Sciatic nerve (tissue), 2 donors: Measurements from ENCODE around the gene RAD51B. TPM values are rescaled to one million over a fixed set of nuclear protein-coding genes. Genes with fewer than 3 reads are reported as not detected.

Experiments used
- ATAC-seq: fragments of 200-7000 bp; cut with Tn5 transposase; one replicate; pipeline ENCODE4 v1.9.1; 2020; ENCODE audit warnings: mild to moderate bottlenecking, moderate library complexity
- DNase-seq: peaks from one replicate; pipeline ENCODE4 v3.0.0-alpha.2; 2020; ENCODE audit warnings: low spot score
- intact Hi-C: fragments of 100-400 bp; cut with DNase I; formaldehyde crosslinking; loops from one replicate; pipeline ENCODE4 v1.14.2; 2022
- total RNA-seq: library from RNA; stranded (reverse); fragmentation: NEBNext Ultra II Directional; extraction: Animal tissue kit (Norgen Biotek cat#: 25700); gene quantifications from one replicate; pipeline ENCODE4 v1.2.1, GENCODE V29; 2021
- donor health status: DM: no; HTN: no; CAD: no.
- donor health status: DM: no; HTN: no; CAD: no.

RAD51B gene
- total RNA-seq, 1 donor from 2014 or later, result 30.4 TPM

DNA sequence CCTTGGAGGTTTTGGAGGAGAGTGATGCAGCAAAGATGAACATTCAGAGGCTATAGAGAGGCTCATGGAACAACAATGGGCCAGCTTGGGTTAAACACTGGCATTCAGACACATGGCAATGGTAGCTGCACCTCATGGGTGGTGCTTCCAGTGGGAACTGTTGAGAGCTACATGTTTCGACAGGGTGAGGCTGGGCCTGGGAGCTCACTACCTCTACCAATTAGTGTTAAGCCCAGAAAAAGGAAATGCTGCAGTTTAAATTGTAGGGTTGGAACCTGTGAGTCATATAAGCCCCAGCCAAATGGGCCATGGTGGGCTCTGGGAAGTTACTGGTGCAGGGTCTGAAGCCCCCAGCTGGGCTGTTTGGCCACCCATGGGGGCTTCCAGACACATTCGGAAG lies 693.6 kb downstream of the RAD51B start:
- ATAC-seq (no peak), DNase-seq (no peak)
- intact Hi-C loops, result no loop called here

GRCh38 chr14:68513838-68514607 lies 694.4 kb downstream of the RAD51B start:
- ATAC-seq, result no peak
- intact Hi-C loops, result no loop called here
- no peak for DNase-seq

DNA sequence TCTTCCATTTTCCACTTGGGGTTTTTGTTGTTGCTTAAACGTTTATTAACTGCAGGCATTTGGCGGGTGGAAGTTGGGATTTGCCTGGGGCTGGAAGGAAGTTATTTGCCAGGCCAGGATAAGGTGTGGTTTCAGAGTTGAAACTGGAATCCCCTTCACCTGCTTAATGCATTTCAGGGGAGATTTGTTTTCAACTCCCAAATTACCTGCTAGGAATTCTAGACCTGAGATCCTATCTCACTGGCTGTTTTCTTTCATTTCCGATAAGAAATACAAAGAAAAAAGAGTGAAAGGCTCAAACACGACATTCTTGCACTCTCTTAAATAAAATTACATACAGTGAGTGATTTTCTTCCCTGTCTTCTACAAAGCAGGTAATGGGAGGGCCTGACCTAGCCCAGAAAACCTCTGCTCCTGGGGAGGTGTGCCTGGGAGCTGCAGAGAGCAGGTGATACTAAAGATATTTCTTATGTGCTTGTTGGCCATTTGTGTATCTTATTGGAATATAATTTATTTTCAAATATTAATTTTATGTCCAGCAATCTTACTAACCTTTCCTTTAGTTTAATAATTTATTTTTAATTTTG lies 695.1 kb downstream of the RAD51B start:
- intact Hi-C loops, result no loop called here
- DNase-seq, result no peak
- ATAC-seq, result no peak

DNA sequence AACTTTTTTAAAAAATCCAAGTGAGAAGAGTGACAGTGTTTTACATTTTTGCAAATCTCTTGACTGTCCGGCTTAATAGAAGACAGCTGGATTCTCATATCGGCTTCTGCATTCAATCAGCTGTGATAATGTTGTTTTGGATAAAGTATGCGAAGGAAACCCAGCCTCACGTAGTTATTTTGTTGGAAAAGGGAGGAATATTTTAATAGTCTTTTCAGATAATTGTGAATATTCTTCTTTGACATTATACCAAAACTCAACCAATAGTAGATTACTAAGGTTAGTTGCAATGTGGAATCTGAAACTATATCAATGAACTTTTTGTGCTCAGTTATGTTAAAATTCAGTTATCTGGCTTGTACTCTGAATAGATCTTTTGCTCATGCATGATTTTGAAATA lies 696.8 kb downstream of the RAD51B start:
- no peak for DNase-seq
- ATAC-seq, result no peak
- intact Hi-C loops, result no loop called here

DNA sequence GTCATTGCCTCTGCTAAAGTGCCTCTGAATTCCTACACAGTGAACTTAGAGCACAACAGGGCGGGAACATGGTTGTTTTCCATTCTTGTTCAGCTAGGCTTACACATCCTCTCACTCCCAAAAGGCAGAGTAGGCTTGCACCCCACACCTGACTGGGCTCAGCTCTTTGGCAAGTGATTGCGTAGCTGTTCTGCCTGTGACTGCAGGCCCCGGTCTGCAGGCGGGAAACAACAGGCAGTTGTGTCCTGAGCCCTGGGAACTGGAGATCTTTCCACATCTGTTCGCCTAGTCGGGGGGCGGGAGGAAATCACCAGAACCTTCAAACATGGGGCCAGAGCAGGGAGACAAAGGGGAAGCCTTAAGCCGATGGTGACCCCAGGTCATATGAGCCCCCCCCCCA lies 698.6 kb downstream of the RAD51B start:
- peak; percentile 79 for ATAC-seq

GRCh38 chr14:68518761-68519670 lies 699.4 kb downstream of the RAD51B start:
- intact Hi-C loops, result no loop called here
- ATAC-seq (no peak), DNase-seq (no peak)

More for the DNA sequence above, 698.6 kb downstream of the RAD51B start:
- no peak for DNase-seq
- intact Hi-C loops, result no loop called here

- intact Hi-C loops, result loop anchor here (10.0 kb wide), 1 partner anchor 115 kb away; no protein-coding TSS in a partner anchor
- no peak for DNase-seq
- no peak for ATAC-seq
Measured at GRCh38 chr14:68519671-68520187, 700.1 kb downstream of the RAD51B start.

- intact Hi-C loops, result loop anchor here (10.0 kb wide), 1 partner anchor 116 kb away; no protein-coding TSS in a partner anchor
- no peak for DNase-seq
Measured at GRCh38 chr14:68520637-68521556, 701.3 kb downstream of the RAD51B start.

GRCh38 chr14:68521557-68521901 lies 702.0 kb downstream of the RAD51B start:
- ATAC-seq, result no peak
- intact Hi-C loops, result loop anchor here (10.0 kb wide), 1 partner anchor 117 kb away; no protein-coding TSS in a partner anchor
- no peak for DNase-seq

More at GRCh38 chr14:68520637-68521556, 701.3 kb downstream of the RAD51B start:
- no peak for ATAC-seq

DNA sequence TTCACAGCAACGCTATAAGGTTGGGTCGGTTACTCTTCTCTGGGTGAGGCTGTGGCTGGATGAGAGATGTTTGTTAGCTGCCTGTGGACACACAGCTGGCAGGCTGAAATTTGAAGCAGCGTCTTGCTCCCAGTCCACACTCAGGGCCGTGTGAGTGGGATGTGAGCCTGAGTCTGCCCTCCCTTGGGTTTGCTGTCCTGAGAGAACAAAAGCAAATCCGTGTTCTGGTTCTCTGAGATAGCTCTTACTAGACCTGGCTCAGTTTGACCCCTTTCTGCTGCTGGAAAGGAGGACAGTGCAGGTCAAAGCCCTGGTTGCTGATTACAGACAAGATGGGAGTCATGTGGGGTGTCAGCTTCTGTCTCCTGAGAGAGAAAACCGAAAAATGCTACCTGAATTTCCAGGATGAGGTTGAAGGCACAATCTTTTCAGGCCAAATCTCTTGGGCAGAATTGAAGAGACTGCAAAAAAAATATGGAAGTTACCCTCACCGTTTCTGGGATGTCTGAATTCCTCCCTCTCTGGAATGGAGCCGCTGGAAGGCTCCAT lies 702.5 kb downstream of the RAD51B start:
- DNase-seq (no peak), ATAC-seq (no peak)
- intact Hi-C loops, result loop anchor here (10.0 kb wide), 1 partner anchor 117 kb away; no protein-coding TSS in a partner anchor

DNA sequence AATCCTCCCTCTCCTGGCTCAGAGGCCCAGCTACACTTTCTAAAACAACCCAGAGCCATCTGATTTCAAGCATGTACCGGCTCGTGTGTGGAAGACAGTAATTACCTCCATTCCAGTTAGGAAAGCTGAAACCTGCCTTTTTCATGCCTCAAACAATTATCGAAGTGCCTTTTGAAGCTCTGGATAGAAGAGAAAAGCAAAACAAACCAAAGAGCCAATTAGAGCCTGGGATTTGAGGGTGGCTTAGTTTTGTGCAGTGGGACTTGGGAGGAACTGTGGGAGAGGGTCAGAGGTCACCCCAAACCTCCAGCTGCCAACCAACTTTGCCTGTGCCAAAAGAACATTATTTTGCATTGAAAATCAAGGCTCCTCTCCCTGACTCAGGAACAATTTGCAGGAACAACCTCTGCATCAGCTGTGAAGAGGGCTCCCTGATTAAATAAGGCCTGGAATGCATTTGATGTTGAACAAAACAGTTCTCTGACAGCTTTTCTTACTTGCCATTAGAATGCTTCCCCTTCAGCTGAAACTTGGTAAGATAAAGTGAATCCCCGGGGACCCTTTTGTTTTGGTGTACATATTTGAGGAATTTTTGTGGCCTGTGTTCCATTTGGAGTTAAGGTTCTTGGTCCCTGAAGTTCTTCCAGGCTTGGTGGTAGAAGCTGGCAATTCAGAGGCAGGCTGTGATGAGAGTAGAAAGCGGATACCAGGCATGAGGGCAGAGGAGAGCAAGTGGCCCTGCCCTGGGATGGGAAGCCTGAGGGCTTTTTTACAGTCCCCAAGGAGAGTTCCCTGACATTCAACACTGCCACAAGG lies 703.1 kb downstream of the RAD51B start:
- DNase-seq, result no peak

GRCh38 chr14:68523326-68523610 lies 703.7 kb downstream of the RAD51B start:
- DNase-seq (no peak), ATAC-seq (peak; percentile 1)
- intact Hi-C loops, result loop anchor here (10.0 kb wide), 1 partner anchor 118 kb away; no protein-coding TSS in a partner anchor

More for the DNA sequence above, 703.1 kb downstream of the RAD51B start:
- ATAC-seq, result peak; percentile 60
- intact Hi-C loops, result loop anchor here (10.0 kb wide), 1 partner anchor 118 kb away; no protein-coding TSS in a partner anchor

DNA sequence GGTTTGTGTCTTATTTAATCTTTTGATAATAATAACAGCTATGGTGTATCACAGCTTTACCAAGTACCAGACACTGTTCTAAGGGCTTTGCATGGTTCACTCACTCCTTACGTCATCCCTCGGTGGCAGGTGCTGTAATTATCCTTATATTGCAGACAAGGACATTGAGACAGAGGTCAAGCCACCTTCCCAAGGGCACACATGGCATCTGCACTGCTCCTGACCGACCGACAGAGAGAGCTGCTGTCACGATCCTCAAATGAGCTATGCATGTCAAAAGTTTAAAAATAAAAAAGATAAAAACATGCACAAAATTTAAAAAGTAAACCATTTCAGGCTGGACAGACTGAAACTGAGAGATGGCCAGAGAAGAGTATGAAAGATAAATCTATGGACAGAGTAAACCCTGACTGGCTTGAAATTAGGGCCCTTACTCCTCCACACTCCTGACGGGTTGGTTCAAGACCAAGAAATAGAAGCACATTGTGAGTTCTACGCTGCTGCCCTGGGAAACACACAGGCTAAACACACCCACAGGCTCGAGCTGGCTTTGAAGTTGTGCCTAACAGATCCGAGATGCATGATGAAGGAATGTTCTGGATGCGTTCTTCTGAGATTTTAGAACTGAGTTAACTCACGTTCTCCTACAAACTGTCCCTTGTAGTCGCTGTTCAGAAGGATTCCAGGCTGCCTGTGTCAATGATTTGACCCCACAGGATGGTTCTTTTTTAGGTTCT lies 704.6 kb downstream of the RAD51B start:
- intact Hi-C loops, result loop anchor here (10.0 kb wide), 1 partner anchor 119 kb away; no protein-coding TSS in a partner anchor
- DNase-seq (no peak), ATAC-seq (peak; percentile 39)

- ATAC-seq (no peak), DNase-seq (no peak)
- intact Hi-C loops, result loop anchor here (10.0 kb wide), 1 partner anchor 121 kb away; no protein-coding TSS in a partner anchor
Measured at GRCh38 chr14:68525516-68525915, 705.9 kb downstream of the RAD51B start.

GRCh38 chr14:68526512-68527091 lies 707.0 kb downstream of the RAD51B start:
- DNase-seq (no peak), ATAC-seq (peak; percentile 46)
- intact Hi-C loops, result loop anchor here (10.0 kb wide), 1 partner anchor 122 kb away; no protein-coding TSS in a partner anchor

DNA sequence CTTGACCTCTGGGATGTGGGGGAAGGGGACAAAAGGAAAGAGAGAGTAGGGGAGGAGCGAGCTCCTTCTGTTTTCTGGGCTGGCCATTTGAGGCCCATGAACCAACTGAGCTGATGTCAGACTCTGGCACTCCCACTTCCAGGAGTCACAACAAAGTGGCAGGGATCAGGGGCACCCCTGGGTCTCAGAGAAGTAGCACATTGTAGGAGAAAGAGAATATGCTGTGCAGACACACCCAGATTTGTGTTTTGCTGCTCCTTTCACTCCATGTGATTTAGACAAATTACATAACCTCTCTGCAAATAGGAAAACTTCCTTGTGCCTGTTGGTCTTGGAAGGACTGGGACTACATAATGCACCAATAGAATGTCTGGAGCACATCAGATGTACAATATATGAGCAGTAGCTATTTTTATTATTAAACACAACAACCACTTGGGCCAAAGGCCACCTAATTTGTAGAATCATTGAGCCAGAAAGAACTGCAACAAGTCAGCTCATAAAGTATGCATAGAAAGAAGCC lies 707.8 kb downstream of the RAD51B start:
- DNase-seq, result no peak
- intact Hi-C loops, result loop anchor here (10.0 kb wide), 1 partner anchor 123 kb away; no protein-coding TSS in a partner anchor
- peak; percentile 49 for ATAC-seq
